DOHH2 (cell line): ENCODE results near the gene PALLD.

ENCODE experiments used
- CTCF ChIP-seq: fragments of 200-600 bp; sonication (generic); IDR thresholded peaks from one replicate; pipeline ENCODE4 v1.5.1; 2014; ENCODE audit warnings: antibody characterized with exemption, mild to moderate bottlenecking, low read depth, low read length; ENCODE audit not compliant: poor library complexity, severe bottlenecking
- EZH2phosphoT487 ChIP-seq: fragments of 200-600 bp; sonication (generic); IDR thresholded peaks from 2 replicates; pipeline ENCODE4 v1.6.1; 2017; ENCODE audit warnings: borderline replicate concordance, mild to moderate bottlenecking, antibody characterized with exemption, low read length, moderate library complexity, mixed read lengths

- TF ChIP-seq CTCF (no peak), EZH2phosphoT487 (no peak)
Observed at GRCh38 chr4:168853770-168854169, 356.9 kb downstream of the PALLD start.
